H9 (cell line): Measurements from ENCODE around the gene PIMREG. TPM values are rescaled to one million over a fixed set of nuclear protein-coding genes. Genes with fewer than 3 reads are reported as not detected.

Experiments used
- DNase-seq: peaks from one replicate; pipeline ENCODE4 v3.0.0-alpha.2; 2017
- H2AFZ ChIP-seq: one replicate; pipeline ENCODE4 v1.6.1; 2013; ENCODE audit warnings: mild to moderate bottlenecking, low read length, control low read depth, moderate library complexity
- H2AK5ac ChIP-seq: 2 replicates; pipeline ENCODE4 v1.6.1; 2013; ENCODE audit warnings: low read length, control low read depth, mixed read lengths; ENCODE audit not compliant: insufficient read length
- H2BK120ac ChIP-seq: one replicate; pipeline ENCODE4 v1.6.1; 2013; ENCODE audit warnings: low read depth, mild to moderate bottlenecking, low read length, control low read depth, inconsistent platforms; ENCODE audit not compliant: poor library complexity, severe bottlenecking
- H2BK12ac ChIP-seq: 2 replicates; pipeline ENCODE4 v1.6.1; 2013; ENCODE audit warnings: low read length, control low read depth, mixed read lengths, low read depth; ENCODE audit not compliant: insufficient read length
- H2BK15ac ChIP-seq: 2 replicates; pipeline ENCODE4 v1.6.1; 2013; ENCODE audit warnings: low read depth, low read length, control low read depth
- H2BK20ac ChIP-seq: one replicate; pipeline ENCODE4 v1.6.1; 2013; ENCODE audit warnings: low read depth, mild to moderate bottlenecking, low read length, control low read depth, inconsistent platforms; ENCODE audit not compliant: poor library complexity, severe bottlenecking
- H2BK5ac ChIP-seq: 2 replicates; pipeline ENCODE4 v1.6.1; 2013; ENCODE audit warnings: low read length, control low read depth, mixed read lengths; ENCODE audit not compliant: insufficient read length
- H3K14ac ChIP-seq: 2 replicates; pipeline ENCODE4 v1.6.1; 2013; ENCODE audit warnings: low read length, control low read depth; ENCODE audit not compliant: insufficient read depth
- H3K18ac ChIP-seq: 2 replicates; pipeline ENCODE4 v1.6.1; 2013; ENCODE audit warnings: low read depth, mild to moderate bottlenecking, mixed read lengths, low read length, control low read depth; ENCODE audit not compliant: insufficient read length
- H3K23ac ChIP-seq: 2 replicates; pipeline ENCODE4 v1.6.1; 2013; ENCODE audit warnings: low read length, control low read depth, mixed read lengths, low read depth; ENCODE audit not compliant: insufficient read length
- H3K23me2 ChIP-seq: 2 replicates; pipeline ENCODE4 v1.6.1; 2013; ENCODE audit warnings: low read depth, mild to moderate bottlenecking, mixed read lengths, low read length, control low read depth; ENCODE audit not compliant: insufficient read length, poor library complexity, severe bottlenecking
- H3K27ac ChIP-seq: 2 replicates; pipeline ENCODE4 v1.5.1; 2013; ENCODE audit warnings: low read length, control low read depth, mixed read lengths, low read depth; ENCODE audit not compliant: insufficient read length
- H3K27me3 ChIP-seq: 2 replicates; pipeline ENCODE4 v1.6.1; 2013; ENCODE audit warnings: low read length, control low read depth, inconsistent platforms; ENCODE audit not compliant: insufficient read depth
- H3K4ac ChIP-seq: 2 replicates; pipeline ENCODE4 v1.6.1; 2013; ENCODE audit warnings: low read depth, mild to moderate bottlenecking, control low read depth, inconsistent platforms, low read length, moderate library complexity
- H3K4me1 ChIP-seq: 2 replicates; pipeline ENCODE4 v1.6.1; 2013; ENCODE audit warnings: low read length, control low read depth, inconsistent platforms; ENCODE audit not compliant: insufficient read depth
- H3K4me2 ChIP-seq: 2 replicates; pipeline ENCODE4 v1.6.1; 2013; ENCODE audit warnings: low read length, control low read depth, mixed read lengths; ENCODE audit not compliant: insufficient read length, insufficient read depth
- H3K56ac ChIP-seq: 2 replicates; pipeline ENCODE4 v1.6.1; 2013; ENCODE audit warnings: low read depth, mild to moderate bottlenecking, mixed read lengths, low read length, control low read depth; ENCODE audit not compliant: insufficient read length
- H3K79me1 ChIP-seq: 2 replicates; pipeline ENCODE4 v1.6.1; 2013; ENCODE audit warnings: low read depth, mild to moderate bottlenecking, moderate library complexity, low read length, control low read depth, inconsistent platforms; ENCODE audit not compliant: insufficient read depth, poor library complexity, severe bottlenecking
- H3K79me2 ChIP-seq: 2 replicates; pipeline ENCODE4 v1.6.1; 2013; ENCODE audit warnings: low read length, control low read depth, inconsistent platforms; ENCODE audit not compliant: insufficient read depth
- H3K9ac ChIP-seq: 2 replicates; pipeline ENCODE4 v1.6.1; 2013; ENCODE audit warnings: low read length, control low read depth, mixed read lengths; ENCODE audit not compliant: insufficient read length; ENCODE audit errors: extremely low read depth
- H3K9me3 ChIP-seq: one replicate; pipeline ENCODE4 v1.6.1; 2013; ENCODE audit warnings: low read depth, low read length, inconsistent platforms; ENCODE audit not compliant: control insufficient read depth
- H3T11ph ChIP-seq: one replicate; pipeline ENCODE4 v1.6.1; 2013; ENCODE audit warnings: mild to moderate bottlenecking, low read length, control low read depth, inconsistent platforms
- H4K20me1 ChIP-seq: one replicate; pipeline ENCODE4 v1.6.1; 2013; ENCODE audit not compliant: control insufficient read depth, insufficient read length, insufficient read depth
- H4K5ac ChIP-seq: 2 replicates; pipeline ENCODE4 v1.6.1; 2013; ENCODE audit warnings: low read depth, mild to moderate bottlenecking, mixed read lengths, low read length, control low read depth; ENCODE audit not compliant: insufficient read length
- H4K8ac ChIP-seq: replicated peaks from 2 replicates; pipeline ENCODE4 v1.6.1; 2013; ENCODE audit warnings: low read length, control low read depth, mixed read lengths, low read depth; ENCODE audit not compliant: insufficient read length
- H4K91ac ChIP-seq: 2 replicates; pipeline ENCODE4 v1.6.1; 2013; ENCODE audit warnings: low read depth, mild to moderate bottlenecking, moderate library complexity, mixed read lengths, low read length, control low read depth; ENCODE audit not compliant: insufficient read length
- H3K27ac Mint-ChIP-seq, 3 experiments: 2 replicates in 2 of 3; 3 replicates in 1 of 3; pipeline ENCODE4 v1.8.0; 2020 to 2021; ENCODE audit warnings: mixed read lengths in 3 of 3, mild to moderate bottlenecking in 1 of 3, moderate library complexity in 1 of 3
- H3K27me3 Mint-ChIP-seq: 2 replicates; pipeline ENCODE4 v1.8.0; 2021; ENCODE audit warnings: low read depth, mild to moderate bottlenecking, moderate library complexity, mixed read lengths
- H3K36me3 Mint-ChIP-seq, 3 experiments: 2 replicates in 2 of 3; 3 replicates in 1 of 3; pipeline ENCODE4 v1.8.0; 2020 to 2021; ENCODE audit warnings: low read depth in 3 of 3, mixed read lengths in 3 of 3; ENCODE audit not compliant: insufficient read depth in 1 of 3
- H3K4me1 Mint-ChIP-seq, 2 experiments: 2 replicates each; pipeline ENCODE4 v1.8.0; 2020; ENCODE audit warnings: mixed read lengths in 2 of 2
- H3K4me3 Mint-ChIP-seq, 2 experiments: 2 replicates in 1 of 2; 3 replicates in 1 of 2; pipeline ENCODE4 v1.8.0; 2020 to 2021; ENCODE audit warnings: mild to moderate bottlenecking in 2 of 2, mixed read lengths in 2 of 2, moderate library complexity in 1 of 2
- H3K9me3 Mint-ChIP-seq, 2 experiments: 2 replicates in 1 of 2; 3 replicates in 1 of 2; pipeline ENCODE4 v1.8.0; 2020; ENCODE audit warnings: mild to moderate bottlenecking in 2 of 2, mixed read lengths in 2 of 2, moderate library complexity in 1 of 2
- CTCF ChIP-seq: fragments of 200-600 bp; sonication (generic); conservative IDR thresholded peaks from 3 replicates; pipeline ENCODE4 v1.8.0; 2021; ENCODE audit warnings: antibody characterized with exemption, mild to moderate bottlenecking
- WGBS: extraction: QIAGEN DNeasy Blood & Tissue Kit; methylation state at CpG from one replicate; pipeline ENCODE4 v1.1.7; 2013; ENCODE audit warnings: missing lambda C conversion rate, low lambda C conversion rate, mixed read lengths; ENCODE audit not compliant: insufficient read length; ENCODE audit errors: extremely low coverage; 5-methylcytosine and 5-hydroxymethylcytosine counted together
- total RNA-seq: library from RNA; stranded (reverse); gene quantifications from 2 replicates; pipeline ENCODE4 v1.2.1, GENCODE V29; 2021

Gene PIMREG
- total RNA-seq, 1 experiment from 2014 or later = 91.6 TPM

GRCh38 chr17:6485646-6486412 lies 41.6 kb downstream of the PIMREG start:
- H4K5ac ChIP-seq = no peak overlapping the region
- H3K27ac ChIP-seq = no peak overlapping the region
- H3K79me1 ChIP-seq = no peaks in the 10 kb centered on the region
- no peak overlapping the region for H3K56ac ChIP-seq
- H4K8ac ChIP-seq = no peak overlapping the region
- no peak overlapping the region for H3K4me2 ChIP-seq
- Mint-ChIP-seq H3K4me1 (peaks cover 36 to 52% of the 10 kb centered on the region in 2 experiments), H3K36me3 (peaks cover 0 to 2% (median 0%) of the 10 kb centered on the region in 3 experiments; a peak in 1 of 7 replicates), H3K27ac (peak overlapping the region; percentile 21 to 82 (median 53); a peak in 4 of 7 replicates), H3K27me3 (no peaks in the 10 kb centered on the region; the same call in none of the 2 replicates), H3K9me3 (no peaks in the 10 kb centered on the region), H3K4me3 (no peak overlapping the region; a peak in 1 of 5 replicates)
- H2BK5ac ChIP-seq = no peak overlapping the region
- no peak for TF ChIP-seq CTCF
- H3K79me2 ChIP-seq = no peaks in the 10 kb centered on the region
- no peak overlapping the region for H3K4ac ChIP-seq
- no peak for DNase-seq
- no peak overlapping the region for H3T11ph ChIP-seq
- no CpG with 5 or more reads among the region's 5 CpGs for WGBS
- no peak overlapping the region for H4K91ac ChIP-seq
- H3K14ac ChIP-seq = no peak overlapping the region
- no peaks in the 10 kb centered on the region for H3K27me3 ChIP-seq
- no peak overlapping the region for H2BK12ac ChIP-seq
- H3K9me3 ChIP-seq = no peaks in the 10 kb centered on the region
- no peak overlapping the region for H3K9ac ChIP-seq
- no peak overlapping the region for H2AFZ ChIP-seq
- H3K23ac ChIP-seq = no peak overlapping the region
- H3K23me2 ChIP-seq = no peaks in the 10 kb centered on the region
- H2BK15ac ChIP-seq = no peak overlapping the region
- H3K4me1 ChIP-seq = peaks cover 5% of the 10 kb centered on the region; the same call in 1 of the 2 replicates
- H4K20me1 ChIP-seq = no peaks in the 10 kb centered on the region
- no peak overlapping the region for H2AK5ac ChIP-seq
- no peak overlapping the region for H3K18ac ChIP-seq
- no peak overlapping the region for H2BK20ac ChIP-seq
- no peak overlapping the region for H2BK120ac ChIP-seq
